ENCODE data around the gene WDR5B. TPM values are rescaled to one million over a fixed set of nuclear protein-coding genes. Genes with fewer than 3 reads are reported as not detected.

The WDR5B gene
- total and polyA plus RNA-seq, 3 experiments from 2014 or later = 1.6 to 4.8 (median 4.6) TPM

- H3K27ac Mint-ChIP-seq = peak overlapping the region in 1 of 8 donors; percentile 66
- no peak for DNase-seq
- no peaks in the 10 kb centered on the region for H3K27me3 ChIP-seq (ENCODE audit: insufficient read depth, low read length, poor library complexity, severe bottlenecking)
- ChIA-PET POLR2A (no interaction called here), CTCF (interaction anchor here (1.8 to 2.7 kb wide), 5 partner anchors 10 to 285 kb away, joined by 7 to 19 read pairs (median 9); partner anchors contain the start of genes FAM162A, MIX23, PARP14 and WDR5B)
- no peak overlapping the region for H3K4me3 Mint-ChIP-seq
- peaks cover 0 to 17% (median 0%) of the 10 kb centered on the region in 3 donors for H3K36me3 Mint-ChIP-seq
- H3K9me3 ChIP-seq (ENCODE audit: low read length) = no peaks in the 10 kb centered on the region
- H3K4me1 Mint-ChIP-seq = peaks cover 0 to 7% (median 5%) of the 10 kb centered on the region in 3 donors
- H3K4me1 ChIP-seq (ENCODE audit: insufficient read depth, low read length) = no peaks in the 10 kb centered on the region
- no peak overlapping the region for H3K4me3 ChIP-seq (ENCODE audit: low read length)
- no peak overlapping the region for H3K27ac ChIP-seq (ENCODE audit: low read depth, low read length)
- H3K36me3 ChIP-seq (ENCODE audit: insufficient read depth, low read length) = no peaks in the 10 kb centered on the region
- H3K9me3 Mint-ChIP-seq = no peaks in the 10 kb centered on the region
- H3K27me3 Mint-ChIP-seq = no peaks in the 10 kb centered on the region
These were observed 21.7 kb downstream of the WDR5B start for GRCh38 chr3:122394173-122394572.

DNA sequence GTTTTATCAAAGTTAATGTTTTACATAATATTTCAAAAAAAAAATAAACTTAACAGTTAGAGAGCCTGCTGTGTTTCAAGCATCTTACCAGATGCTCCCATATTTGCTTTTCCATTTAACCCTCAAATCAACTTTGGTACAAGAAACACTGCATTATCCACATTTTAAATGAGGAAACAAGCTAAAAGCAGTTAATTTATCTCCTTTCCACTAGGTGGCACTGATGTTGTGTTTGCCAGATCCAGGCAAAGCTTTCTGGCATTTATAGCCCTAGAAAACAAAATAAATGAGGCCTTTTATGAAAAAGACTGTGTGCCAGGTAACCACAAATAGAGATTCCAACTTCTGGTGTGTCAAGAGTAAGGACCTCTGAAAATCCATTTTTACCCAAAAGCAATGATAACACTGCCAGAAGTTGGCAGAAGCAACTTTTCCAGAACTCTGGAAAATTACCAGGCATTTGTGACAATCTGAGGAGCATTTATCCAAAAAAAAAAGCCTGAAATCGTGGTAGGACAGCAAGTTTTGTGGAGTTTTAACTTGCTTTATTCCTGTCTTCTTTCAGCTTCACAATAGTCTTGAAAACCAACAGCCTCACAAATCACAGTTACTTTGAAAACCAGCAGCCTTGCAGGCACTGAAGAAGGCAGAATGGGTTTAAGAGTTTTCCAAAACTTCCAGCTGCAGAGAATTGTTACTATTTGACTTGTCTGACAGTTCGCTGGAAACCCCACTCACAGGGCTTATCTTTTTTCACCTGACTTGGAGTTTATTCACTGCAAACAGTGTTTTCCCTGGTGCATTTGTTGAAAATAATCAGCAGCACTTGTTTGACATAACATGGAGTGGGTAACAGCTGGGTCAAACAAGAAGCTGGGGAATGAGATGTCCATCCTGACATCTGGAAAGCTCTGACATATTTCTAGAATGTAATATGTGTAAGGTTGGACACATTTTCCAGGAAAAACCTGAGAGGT is 22.7 kb downstream of the WDR5B start:
- peaks cover 4 to 14% (median 8%) of the 10 kb centered on the region in 3 donors for H3K4me1 Mint-ChIP-seq
- DNase-seq = peak in 2 of 5 donors; percentile 36 to 39
- peaks cover 0 to 19% (median 3%) of the 10 kb centered on the region in 3 donors for H3K36me3 Mint-ChIP-seq
- no peaks in the 10 kb centered on the region for H3K4me1 ChIP-seq (ENCODE audit: insufficient read depth, low read length)
- ChIA-PET CTCF (interaction anchor here (0.6 to 2.7 kb wide), 9 partner anchors 9 to 286 kb away, joined by 3 to 19 read pairs (median 7); partner anchors contain the start of genes FAM162A, MIX23, PARP14 and WDR5B), POLR2A (interaction anchor here (0.6 to 1.3 kb wide), 4 partner anchors 9 to 713 kb away, joined by 3 to 11 read pairs (median 4); partner anchors contain the start of genes FAM162A and WDR5B)
- no peak overlapping the region for H3K27ac ChIP-seq (ENCODE audit: low read depth, low read length)
- no peak overlapping the region for H3K4me3 Mint-ChIP-seq
- H3K27me3 ChIP-seq (ENCODE audit: insufficient read depth, low read length, poor library complexity, severe bottlenecking) = no peaks in the 10 kb centered on the region
- no peak overlapping the region for H3K4me3 ChIP-seq (ENCODE audit: low read length)
- no peaks in the 10 kb centered on the region for H3K9me3 Mint-ChIP-seq
- H3K36me3 ChIP-seq (ENCODE audit: insufficient read depth, low read length) = no peaks in the 10 kb centered on the region
- H3K9me3 ChIP-seq (ENCODE audit: low read length) = no peaks in the 10 kb centered on the region
- no peaks in the 10 kb centered on the region for H3K27me3 Mint-ChIP-seq
- H3K27ac Mint-ChIP-seq = no peak overlapping the region

DNA sequence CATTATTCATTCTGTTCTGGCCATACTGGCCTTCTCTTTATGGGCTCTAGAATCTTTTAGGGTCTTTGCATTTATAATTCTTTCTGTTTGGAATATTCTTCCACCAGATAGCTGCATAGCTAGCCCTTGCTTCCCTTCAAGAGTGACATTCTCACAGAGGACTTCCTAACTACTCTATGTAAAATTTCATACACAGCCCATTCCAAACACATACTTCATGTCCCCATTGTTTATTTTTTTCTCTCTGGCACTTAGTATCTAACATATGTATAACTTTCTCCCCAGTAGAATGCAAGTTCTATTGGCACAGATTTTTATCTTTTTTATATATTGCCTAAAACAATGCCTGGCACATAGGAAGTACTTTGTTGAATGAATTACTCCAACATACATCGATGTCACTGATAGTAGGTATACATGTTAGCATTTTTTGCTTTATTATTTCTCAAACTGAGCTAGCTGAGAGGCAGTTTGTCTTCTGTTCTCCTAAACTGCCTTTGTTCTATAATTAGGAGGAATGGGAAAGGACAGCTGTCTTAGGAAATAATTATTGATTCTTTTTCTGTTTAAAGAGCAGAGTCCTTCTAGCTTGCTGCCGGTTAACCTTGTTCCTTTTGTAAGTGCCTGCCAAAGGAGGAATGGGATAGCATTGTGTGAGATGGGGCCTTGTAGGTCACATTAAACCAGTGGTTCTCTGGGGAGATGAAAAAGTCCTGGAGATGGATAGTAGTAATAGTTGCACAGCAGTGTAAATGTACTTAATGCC is 24.0 kb downstream of the WDR5B start:
- CTCF ChIA-PET = interaction anchor here (1.3 to 2.7 kb wide), 3 partner anchors 9 to 288 kb away, joined by 3 to 18 read pairs (median 7); partner anchors contain the start of genes MIX23 and PARP14
- no peak overlapping the region for H3K4me3 ChIP-seq (ENCODE audit: low read length)
- H3K36me3 ChIP-seq (ENCODE audit: insufficient read depth, low read length) = no peaks in the 10 kb centered on the region
- peaks cover 4% of the 10 kb centered on the region for H3K4me1 ChIP-seq (ENCODE audit: insufficient read depth, low read length)
- Mint-ChIP-seq H3K36me3 (peaks cover 0 to 22% (median 8%) of the 10 kb centered on the region in 3 donors), H3K27ac (peak overlapping the region in 2 of 8 donors; percentile 13 to 17), H3K4me3 (no peak overlapping the region), H3K4me1 (peaks cover 14 to 19% (median 17%) of the 10 kb centered on the region in 3 donors), H3K27me3 (no peaks in the 10 kb centered on the region), H3K9me3 (no peaks in the 10 kb centered on the region)
- POLR2A ChIA-PET = no interaction called here
- H3K27ac ChIP-seq (ENCODE audit: low read depth, low read length) = no peak overlapping the region
- H3K9me3 ChIP-seq (ENCODE audit: low read length) = no peaks in the 10 kb centered on the region
- DNase-seq = no peak
- H3K27me3 ChIP-seq (ENCODE audit: insufficient read depth, low read length, poor library complexity, severe bottlenecking) = no peaks in the 10 kb centered on the region

GRCh38 chr3:122390665-122391064 is 25.2 kb downstream of the WDR5B start:
- Histone ChIP-seq H3K4me3 (ENCODE audit: low read length) (no peak overlapping the region), H3K36me3 (ENCODE audit: insufficient read depth, low read length) (no peaks in the 10 kb centered on the region), H3K27me3 (ENCODE audit: insufficient read depth, low read length, poor library complexity, severe bottlenecking) (no peaks in the 10 kb centered on the region), H3K9me3 (ENCODE audit: low read length) (no peaks in the 10 kb centered on the region), H3K4me1 (ENCODE audit: insufficient read depth, low read length) (peaks cover 10% of the 10 kb centered on the region), H3K27ac (ENCODE audit: low read depth, low read length) (no peak overlapping the region)
- Mint-ChIP-seq H3K27ac (no peak overlapping the region), H3K4me3 (no peak overlapping the region), H3K27me3 (no peaks in the 10 kb centered on the region), H3K9me3 (no peaks in the 10 kb centered on the region), H3K4me1 (peaks cover 16 to 28% (median 21%) of the 10 kb centered on the region in 3 donors), H3K36me3 (peaks cover 0 to 28% (median 8%) of the 10 kb centered on the region in 3 donors)
- POLR2A ChIA-PET = no interaction called here
- CTCF ChIA-PET = interaction anchor here (0.7 to 1.7 kb wide), 2 partner anchors 10 to 288 kb away, joined by 3 to 7 read pairs; no protein-coding TSS in a partner anchor
- DNase-seq = no peak

GRCh38 chr3:122389892-122390291 is 26.0 kb downstream of the WDR5B start:
- Histone ChIP-seq H3K27ac (ENCODE audit: low read depth, low read length) (no peak overlapping the region), H3K4me1 (ENCODE audit: insufficient read depth, low read length) (peaks cover 17% of the 10 kb centered on the region), H3K9me3 (ENCODE audit: low read length) (no peaks in the 10 kb centered on the region), H3K27me3 (ENCODE audit: insufficient read depth, low read length, poor library complexity, severe bottlenecking) (no peaks in the 10 kb centered on the region), H3K36me3 (ENCODE audit: insufficient read depth, low read length) (no peaks in the 10 kb centered on the region), H3K4me3 (ENCODE audit: low read length) (no peak overlapping the region)
- POLR2A ChIA-PET = no interaction called here
- Mint-ChIP-seq H3K27ac (peak overlapping the region in 2 of 8 donors; percentile 12 to 42), H3K27me3 (no peaks in the 10 kb centered on the region), H3K9me3 (no peaks in the 10 kb centered on the region), H3K4me3 (no peak overlapping the region), H3K4me1 (peaks cover 14 to 36% (median 28%) of the 10 kb centered on the region in 3 donors), H3K36me3 (peaks cover 0 to 28% (median 8%) of the 10 kb centered on the region in 3 donors)
- CTCF ChIA-PET = interaction anchor here (1.0 to 1.7 kb wide), 2 partner anchors 18 to 289 kb away, joined by 3 to 7 read pairs; no protein-coding TSS in a partner anchor
- no peak for DNase-seq

DNA sequence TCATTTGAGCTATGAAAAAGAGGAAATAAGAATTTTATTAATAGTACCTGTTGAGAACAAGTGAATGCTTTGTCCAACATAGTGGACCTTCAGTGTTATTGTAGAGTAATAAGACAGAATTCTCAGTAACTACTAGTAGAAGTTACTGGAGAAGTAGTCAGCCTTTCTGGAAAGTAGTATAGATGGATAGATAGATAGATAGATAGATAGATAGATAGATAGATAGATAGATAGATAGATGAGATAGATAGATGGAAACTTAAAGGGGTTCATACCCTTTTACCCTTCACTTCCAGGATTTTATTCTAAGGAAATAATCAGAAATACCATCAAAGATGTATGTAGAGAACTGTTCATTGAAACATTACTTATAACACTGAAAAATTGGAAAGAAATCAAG is 26.7 kb downstream of the WDR5B start:
- peaks cover 20 to 43% (median 35%) of the 10 kb centered on the region in 3 donors for H3K4me1 Mint-ChIP-seq
- ChIA-PET POLR2A (interaction anchor here (0.7 kb wide), 2 partner anchors 24 to 674 kb away, joined by 3 to 8 read pairs; no protein-coding TSS in a partner anchor), CTCF (interaction anchor here (1.0 to 1.7 kb wide), 2 partner anchors 19 to 290 kb away, joined by 3 to 7 read pairs; no protein-coding TSS in a partner anchor)
- Histone ChIP-seq H3K9me3 (ENCODE audit: low read length) (no peaks in the 10 kb centered on the region), H3K36me3 (ENCODE audit: insufficient read depth, low read length) (no peaks in the 10 kb centered on the region), H3K27ac (ENCODE audit: low read depth, low read length) (no peak overlapping the region), H3K4me3 (ENCODE audit: low read length) (no peak overlapping the region), H3K27me3 (ENCODE audit: insufficient read depth, low read length, poor library complexity, severe bottlenecking) (no peaks in the 10 kb centered on the region), H3K4me1 (ENCODE audit: insufficient read depth, low read length) (peaks cover 23% of the 10 kb centered on the region)
- H3K27ac Mint-ChIP-seq = no peak overlapping the region
- no peak overlapping the region for H3K4me3 Mint-ChIP-seq
- no peaks in the 10 kb centered on the region for H3K27me3 Mint-ChIP-seq
- no peaks in the 10 kb centered on the region for H3K9me3 Mint-ChIP-seq
- peaks cover 0 to 26% (median 8%) of the 10 kb centered on the region in 3 donors for H3K36me3 Mint-ChIP-seq
- DNase-seq = no peak

DNA sequence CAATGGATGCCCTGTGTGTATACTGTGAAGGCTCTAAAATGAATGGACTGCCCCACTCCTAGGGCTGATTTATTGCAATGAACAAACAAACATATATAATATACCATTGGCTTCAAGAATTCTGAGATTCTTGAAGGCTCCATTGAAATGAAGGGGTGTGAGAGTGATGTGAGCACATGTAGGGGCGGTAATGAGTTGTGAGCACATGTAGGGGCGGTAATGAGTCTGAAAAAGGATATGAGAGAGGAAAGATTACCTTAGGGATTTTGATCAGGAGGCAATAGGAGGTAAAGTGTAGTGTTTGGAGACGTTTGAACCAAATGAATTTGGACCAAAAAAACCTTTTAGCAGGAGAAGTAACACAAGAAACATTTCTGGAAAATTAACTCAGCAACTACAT is 28.2 kb downstream of the WDR5B start:
- H3K36me3 ChIP-seq (ENCODE audit: insufficient read depth, low read length) = no peaks in the 10 kb centered on the region
- H3K27me3 ChIP-seq (ENCODE audit: insufficient read depth, low read length, poor library complexity, severe bottlenecking) = no peaks in the 10 kb centered on the region
- H3K4me1 ChIP-seq (ENCODE audit: insufficient read depth, low read length) = peaks cover 23% of the 10 kb centered on the region
- Mint-ChIP-seq H3K4me1 (peaks cover 30 to 49% (median 48%) of the 10 kb centered on the region in 3 donors), H3K27ac (no peak overlapping the region), H3K4me3 (peak overlapping the region in 1 of 7 donors; percentile 23), H3K27me3 (no peaks in the 10 kb centered on the region), H3K9me3 (no peaks in the 10 kb centered on the region), H3K36me3 (peaks cover 0 to 25% (median 8%) of the 10 kb centered on the region in 3 donors)
- ChIA-PET POLR2A (no interaction called here), CTCF (no interaction called here)
- H3K9me3 ChIP-seq (ENCODE audit: low read length) = no peaks in the 10 kb centered on the region
- no peak overlapping the region for H3K27ac ChIP-seq (ENCODE audit: low read depth, low read length)
- H3K4me3 ChIP-seq (ENCODE audit: low read length) = no peak overlapping the region
- no peak for DNase-seq
